Stomach (tissue), 4 donors: Measurements from ENCODE around the gene ZBTB39.

Experiments used
- EP300 ChIP-seq: sonication (generic); formaldehyde crosslinking; IDR thresholded peaks from one replicate; pipeline ENCODE4 v1.6.1; 2017; ENCODE audit warnings: antibody characterized with exemption
- POLR2A ChIP-seq, 4 donors: fragments of 450-650 bp; IDR thresholded peaks; one replicate each; pipeline ENCODE4 v1.6.1; 2016; ENCODE audit warnings: antibody characterized with exemption in 4 of 4, control low read depth in 2 of 4, mild to moderate bottlenecking in 1 of 4, moderate library complexity in 1 of 4
- POLR2AphosphoS5 ChIP-seq, 3 donors: sonication (generic); formaldehyde crosslinking; IDR thresholded peaks; one replicate each; pipeline ENCODE4 v1.6.1; 2016; ENCODE audit warnings: antibody characterized with exemption in 3 of 3
- TF ChIP-seq, protein P1 (sequence below), 7 experiments: fragments of 450-650 bp in 4 of 7; fragments of 200-600 bp in 3 of 7; sonication (generic) in 3 of 7; IDR thresholded peaks; one replicate each; pipeline ENCODE4 v1.5.1; 2016 to 2019; ENCODE audit warnings: antibody characterized with exemption in 7 of 7, control low read depth in 2 of 7, mild to moderate bottlenecking in 1 of 7

DNA sequence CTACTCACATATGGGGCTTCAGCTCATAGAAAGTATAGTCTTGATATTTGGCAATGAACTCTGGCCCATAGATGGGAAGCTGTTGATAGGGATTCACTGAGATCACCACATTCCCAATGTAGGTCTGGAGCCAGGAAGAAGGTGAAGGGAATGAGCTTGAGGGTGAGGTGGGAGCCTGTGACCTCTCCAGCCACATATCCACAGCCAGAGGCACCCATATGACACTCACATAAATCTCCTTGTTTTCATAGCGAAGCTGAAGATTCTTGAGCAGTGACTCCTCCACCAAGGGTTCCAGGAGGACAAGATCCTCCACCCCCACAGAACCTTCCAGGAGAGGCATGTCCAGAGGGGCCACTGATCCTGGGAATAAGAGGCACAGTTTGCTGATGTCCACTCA is 41.6 kb upstream of the ZBTB39 start:
- no peak for TF ChIP-seq POLR2AphosphoS5 (IDR thresholded peaks at IDR 0.05)
- TF ChIP-seq EP300, result no peak
- TF ChIP-seq, protein P1, sequence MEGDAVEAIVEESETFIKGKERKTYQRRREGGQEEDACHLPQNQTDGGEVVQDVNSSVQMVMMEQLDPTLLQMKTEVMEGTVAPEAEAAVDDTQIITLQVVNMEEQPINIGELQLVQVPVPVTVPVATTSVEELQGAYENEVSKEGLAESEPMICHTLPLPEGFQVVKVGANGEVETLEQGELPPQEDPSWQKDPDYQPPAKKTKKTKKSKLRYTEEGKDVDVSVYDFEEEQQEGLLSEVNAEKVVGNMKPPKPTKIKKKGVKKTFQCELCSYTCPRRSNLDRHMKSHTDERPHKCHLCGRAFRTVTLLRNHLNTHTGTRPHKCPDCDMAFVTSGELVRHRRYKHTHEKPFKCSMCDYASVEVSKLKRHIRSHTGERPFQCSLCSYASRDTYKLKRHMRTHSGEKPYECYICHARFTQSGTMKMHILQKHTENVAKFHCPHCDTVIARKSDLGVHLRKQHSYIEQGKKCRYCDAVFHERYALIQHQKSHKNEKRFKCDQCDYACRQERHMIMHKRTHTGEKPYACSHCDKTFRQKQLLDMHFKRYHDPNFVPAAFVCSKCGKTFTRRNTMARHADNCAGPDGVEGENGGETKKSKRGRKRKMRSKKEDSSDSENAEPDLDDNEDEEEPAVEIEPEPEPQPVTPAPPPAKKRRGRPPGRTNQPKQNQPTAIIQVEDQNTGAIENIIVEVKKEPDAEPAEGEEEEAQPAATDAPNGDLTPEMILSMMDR (IDR thresholded peaks at IDR 0.05), result no peak
- no peak for TF ChIP-seq POLR2A (IDR thresholded peaks at IDR 0.05)
